ENCODE results near the gene DENND1A.

DNA sequence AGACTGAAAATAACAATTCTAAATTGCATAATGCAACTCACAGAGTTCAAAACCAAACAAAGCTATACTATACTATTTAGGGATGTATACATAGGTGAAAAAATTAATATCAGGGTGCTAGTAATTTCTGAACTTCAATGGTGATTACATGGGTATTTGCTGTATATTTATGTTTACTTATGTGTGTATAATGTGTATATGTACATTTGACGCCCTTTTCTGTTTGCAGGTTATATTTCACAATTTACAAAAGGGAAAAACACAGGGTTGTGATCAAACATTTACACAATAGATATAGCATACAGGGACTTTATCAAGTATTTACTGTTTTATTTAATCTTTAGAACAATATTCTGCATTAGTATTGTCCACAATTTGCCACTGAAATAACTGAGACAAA is 184.0 kb downstream of the DENND1A start:
- no peak for TF ChIP-seq POLR2A (IDR thresholded peaks at IDR 0.05; ENCODE audit: low read length)
- no peak for TF ChIP-seq GATA1 (IDR thresholded peaks at IDR 0.05; ENCODE audit: low read depth, low read length)
